Upper lobe of left lung (tissue), 6 donors: Measurements from ENCODE around the gene ENOPH1. TPM values are rescaled to one million over a fixed set of nuclear protein-coding genes. Genes with fewer than 3 reads are reported as not detected.

ENCODE experiments used
- ATAC-seq, 2 donors: fragments of 200-7000 bp; cut with Tn5 transposase; one replicate each; pipeline ENCODE4 v1.9.1; 2022; ENCODE audit warnings: mild to moderate bottlenecking in 2 of 2, moderate library complexity in 2 of 2; ENCODE audit not compliant: low FRiP score in 2 of 2
- DNase-seq, 2 donors: peaks; one replicate each; pipeline ENCODE4 v3.0.0-alpha.2; 2019 to 2020
- H3K27ac ChIP-seq, 4 donors: fragments of 200-600 bp; sonication (generic); one replicate each; pipeline ENCODE4 v1.5.1; 2016 to 2019
- H3K27me3 ChIP-seq, 4 donors: fragments of 200-600 bp; sonication (generic); one replicate each; pipeline ENCODE4 v1.5.1; 2017 to 2019
- H3K36me3 ChIP-seq, 4 donors: fragments of 200-600 bp; sonication (generic); one replicate each; pipeline ENCODE4 v1.5.1; 2016 to 2019
- H3K4me1 ChIP-seq, 4 donors: fragments of 200-600 bp; sonication (generic); one replicate each; pipeline ENCODE4 v1.5.1; 2018 to 2019
- H3K4me3 ChIP-seq, 4 donors: fragments of 200-600 bp; sonication (generic); one replicate each; pipeline ENCODE4 v1.5.1; 2017 to 2019; ENCODE audit warnings: mild to moderate bottlenecking in 2 of 4, moderate library complexity in 1 of 4
- H3K9me3 ChIP-seq, 4 donors: fragments of 200-600 bp; sonication (generic); one replicate each; pipeline ENCODE4 v1.5.1; 2018 to 2019
- CTCF ChIP-seq, 6 experiments: fragments of 450-650 bp in 4 of 6; fragments of 200-600 bp in 2 of 6; sonication (generic) in 2 of 6; IDR thresholded peaks; one replicate each; pipeline ENCODE4 v1.5.1; 2016 to 2019; ENCODE audit warnings: antibody characterized with exemption in 6 of 6
- EP300 ChIP-seq, 4 donors: sonication (generic); formaldehyde crosslinking; IDR thresholded peaks; one replicate each; pipeline ENCODE4 v1.5.1; 2017; ENCODE audit warnings: antibody characterized with exemption in 4 of 4, control low read depth in 2 of 4
- POLR2A ChIP-seq, 4 donors: fragments of 450-650 bp; IDR thresholded peaks; one replicate each; pipeline ENCODE4 v1.5.1; 2016 to 2017; ENCODE audit warnings: antibody characterized with exemption in 4 of 4, mild to moderate bottlenecking in 2 of 4
- POLR2AphosphoS5 ChIP-seq, 2 donors: sonication (generic); formaldehyde crosslinking; IDR thresholded peaks; one replicate each; pipeline ENCODE4 v1.5.1; 2017; ENCODE audit warnings: antibody characterized with exemption in 2 of 2
- WGBS, 2 donors: methylation state at CpG; one replicate each; pipeline ENCODE4 v1.1.5; 2017 to 2018; 5-methylcytosine and 5-hydroxymethylcytosine counted together
- total RNA-seq, 6 donors: library from RNA; depleted of rRNA in 4 of 6; stranded (reverse); fragments of >200 nt in 4 of 6; gene quantifications; one replicate each; pipeline versions ENCODE4 v1.1.0 to v1.2.1, GENCODE V29; 2016 to 2021
- donor health status: DM: no; HTN: no; CAD: no; lungs with moderate emphysema.
- donor health status: DM: no; HTN: yes; CAD: no; lungs with severe emphysema.

Gene ENOPH1
- total RNA-seq, 6 donors from 2014 or later = 8.4 to 29.9 (median 25.8) TPM

GRCh38 chr4:82489076-82489475, 58.7 kb downstream of the ENOPH1 start:
- Histone ChIP-seq H3K4me3 (no peak overlapping the region), H3K27ac (no peak overlapping the region), H3K36me3 (no peaks in the 10 kb centered on the region), H3K9me3 (no peaks in the 10 kb centered on the region), H3K27me3 (no peaks in the 10 kb centered on the region), H3K4me1 (no peaks in the 10 kb centered on the region)
- WGBS, 2 donors = 100% methylated on average over 1 of the region's 1 CpG
- TF ChIP-seq CTCF (IDR thresholded peaks at IDR 0.05) (no peak), POLR2AphosphoS5 (IDR thresholded peaks at IDR 0.05) (no peak), POLR2A (IDR thresholded peaks at IDR 0.05) (no peak), EP300 (IDR thresholded peaks at IDR 0.05) (no peak)
- DNase-seq = no peak
- ATAC-seq = no peak

DNA sequence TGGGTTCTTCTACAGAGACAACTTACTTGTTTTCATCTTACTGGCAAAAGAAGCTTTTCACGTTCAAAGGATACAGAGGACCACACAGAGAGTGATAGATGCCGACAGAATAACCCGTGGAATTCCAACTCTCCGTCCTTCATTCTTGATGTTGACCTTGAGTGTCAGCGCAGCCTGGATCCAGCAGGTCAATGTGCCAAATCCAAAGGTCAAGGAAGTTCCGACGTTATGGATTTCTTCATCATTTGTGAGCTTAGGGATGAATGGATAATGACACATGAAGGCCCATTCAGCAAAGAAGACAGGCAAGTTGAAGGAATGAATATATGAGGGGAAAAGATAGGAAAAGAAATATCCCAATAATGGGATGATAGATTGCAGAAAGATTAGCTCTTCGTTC, 59.6 kb downstream of the ENOPH1 start:
- no peak for DNase-seq

GRCh38 chr4:82491251-82491960, 61.0 kb downstream of the ENOPH1 start:
- H3K36me3 ChIP-seq = peaks cover 0 to 3% (median 0%) of the 10 kb centered on the region in 4 donors
- WGBS, 2 donors = 65 to 74% methylated on average over 10 of the region's 10 CpGs
- no peaks in the 10 kb centered on the region for H3K9me3 ChIP-seq
- H3K4me3 ChIP-seq = no peak overlapping the region
- H3K27ac ChIP-seq = no peak overlapping the region
- DNase-seq (no peak), ATAC-seq (no peak)
- TF ChIP-seq CTCF (IDR thresholded peaks at IDR 0.05) (no peak), POLR2A (IDR thresholded peaks at IDR 0.05) (no peak)
- no peaks in the 10 kb centered on the region for H3K4me1 ChIP-seq
- no peaks in the 10 kb centered on the region for H3K27me3 ChIP-seq

More for the DNA sequence above, 59.6 kb downstream of the ENOPH1 start:
- 74 to 76% methylated on average over 8 of the region's 8 CpGs for WGBS, 2 donors
- TF ChIP-seq EP300 (IDR thresholded peaks at IDR 0.05) = no peak
- no peak for TF ChIP-seq CTCF (IDR thresholded peaks at IDR 0.05)
- TF ChIP-seq POLR2AphosphoS5 (IDR thresholded peaks at IDR 0.05) = no peak
- TF ChIP-seq POLR2A (IDR thresholded peaks at IDR 0.05) = no peak
- Histone ChIP-seq H3K4me1 (no peaks in the 10 kb centered on the region), H3K27me3 (no peaks in the 10 kb centered on the region), H3K4me3 (no peak overlapping the region), H3K36me3 (no peaks in the 10 kb centered on the region), H3K27ac (no peak overlapping the region), H3K9me3 (no peaks in the 10 kb centered on the region)
- ATAC-seq = no peak

DNA sequence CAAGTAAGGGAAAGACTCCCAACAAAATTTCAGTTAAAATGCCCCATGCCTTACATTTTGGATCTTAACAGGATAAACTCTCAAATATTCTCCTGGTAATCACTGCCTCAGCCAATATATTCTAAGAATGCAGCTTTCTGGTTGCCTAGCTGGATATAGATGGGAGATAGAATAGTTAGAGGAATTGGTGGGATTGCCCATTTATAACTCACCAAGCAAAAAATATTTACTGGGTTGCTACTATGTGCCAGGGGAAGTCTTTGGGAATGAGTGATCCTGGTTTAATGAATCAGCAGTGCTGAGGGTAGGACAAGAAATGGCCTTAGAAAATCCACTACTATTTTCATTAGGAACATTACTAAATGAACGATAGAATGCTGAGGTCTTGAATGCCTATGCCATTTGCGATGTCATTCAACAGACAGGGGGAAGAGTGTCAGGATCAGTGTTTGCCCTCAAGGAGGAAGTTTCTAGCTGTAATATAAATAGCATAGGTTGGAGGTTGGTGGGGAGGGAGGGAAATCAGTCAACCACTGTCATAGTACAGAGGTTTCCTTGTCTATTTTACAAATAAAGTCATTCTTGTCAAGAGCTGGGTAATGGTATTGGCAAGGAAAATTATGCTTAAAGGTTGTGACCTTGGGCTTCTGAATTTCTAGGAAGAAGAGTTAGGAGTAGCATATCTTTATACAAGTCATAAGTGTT, 63.5 kb downstream of the ENOPH1 start:
- DNase-seq (no peak), ATAC-seq (no peak)
- Histone ChIP-seq H3K27ac (no peak overlapping the region), H3K27me3 (no peaks in the 10 kb centered on the region), H3K36me3 (peaks cover 0 to 3% (median 0%) of the 10 kb centered on the region in 4 donors), H3K9me3 (no peaks in the 10 kb centered on the region), H3K4me3 (no peak overlapping the region), H3K4me1 (no peaks in the 10 kb centered on the region)
- TF ChIP-seq POLR2A (IDR thresholded peaks at IDR 0.05) (no peak), CTCF (IDR thresholded peaks at IDR 0.05) (no peak), EP300 (IDR thresholded peaks at IDR 0.05) (no peak), POLR2AphosphoS5 (IDR thresholded peaks at IDR 0.05) (no peak)
- WGBS, 2 donors = 75 to 76% methylated on average over 2 of the region's 2 CpGs
